ENCODE data around the gene RPS6KA5.

DNA sequence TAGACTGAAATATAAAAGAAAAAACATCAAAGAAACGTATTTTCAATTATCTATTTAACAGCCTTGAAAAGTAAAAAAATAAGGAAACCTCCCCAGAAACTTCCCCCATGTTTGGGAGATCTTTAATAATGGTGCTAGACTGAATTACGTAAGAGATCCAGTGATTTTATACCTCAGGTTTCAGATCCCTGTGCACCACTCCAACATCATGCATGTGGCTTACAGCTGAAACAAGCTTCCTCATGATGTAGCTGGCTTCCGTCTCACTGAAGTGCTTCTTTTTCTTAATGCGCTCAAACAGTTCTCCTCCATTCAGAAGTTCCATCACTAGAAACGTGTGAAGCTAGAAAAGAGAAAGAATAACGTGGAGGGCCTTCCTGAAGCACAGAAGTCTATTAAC lies 166.2 kb downstream of the RPS6KA5 start:
- TF ChIP-seq POLR2A (IDR thresholded peaks at IDR 0.05) (no peak), POLR2AphosphoS5 (IDR thresholded peaks at IDR 0.05) (no peak)
- TF ChIP-seq, protein P1, sequence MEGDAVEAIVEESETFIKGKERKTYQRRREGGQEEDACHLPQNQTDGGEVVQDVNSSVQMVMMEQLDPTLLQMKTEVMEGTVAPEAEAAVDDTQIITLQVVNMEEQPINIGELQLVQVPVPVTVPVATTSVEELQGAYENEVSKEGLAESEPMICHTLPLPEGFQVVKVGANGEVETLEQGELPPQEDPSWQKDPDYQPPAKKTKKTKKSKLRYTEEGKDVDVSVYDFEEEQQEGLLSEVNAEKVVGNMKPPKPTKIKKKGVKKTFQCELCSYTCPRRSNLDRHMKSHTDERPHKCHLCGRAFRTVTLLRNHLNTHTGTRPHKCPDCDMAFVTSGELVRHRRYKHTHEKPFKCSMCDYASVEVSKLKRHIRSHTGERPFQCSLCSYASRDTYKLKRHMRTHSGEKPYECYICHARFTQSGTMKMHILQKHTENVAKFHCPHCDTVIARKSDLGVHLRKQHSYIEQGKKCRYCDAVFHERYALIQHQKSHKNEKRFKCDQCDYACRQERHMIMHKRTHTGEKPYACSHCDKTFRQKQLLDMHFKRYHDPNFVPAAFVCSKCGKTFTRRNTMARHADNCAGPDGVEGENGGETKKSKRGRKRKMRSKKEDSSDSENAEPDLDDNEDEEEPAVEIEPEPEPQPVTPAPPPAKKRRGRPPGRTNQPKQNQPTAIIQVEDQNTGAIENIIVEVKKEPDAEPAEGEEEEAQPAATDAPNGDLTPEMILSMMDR (IDR thresholded peaks at IDR 0.05): no peak

All from stomach (tissue), 4 donors.